T-helper 1 cell (primary cell): ENCODE results near the gene E2F1.
"Not testable (repeated sequence)": the region's sequence is repeated elsewhere in the genome, so short reads cannot be mapped to it uniquely, and the experiment has no call there.

Experiments
- DNase-seq, 5 donors: peaks; one replicate each; pipeline ENCODE4 v3.0.0-alpha.2; 2012 to 2020

The E2F1 gene

GRCh38 chr20:33657704-33658095, 28.5 kb downstream of the E2F1 start:
- no peak for DNase-seq

- DNase-seq: no peak
Observed at GRCh38 chr20:33656783-33657703, 29.1 kb downstream of the E2F1 start.

- no peak for DNase-seq
Observed at GRCh38 chr20:33656010-33656782, 30.0 kb downstream of the E2F1 start.

- no peak for DNase-seq
Observed at GRCh38 chr20:33655164-33655563, 31.0 kb downstream of the E2F1 start.

- no peak for DNase-seq
Observed at GRCh38 chr20:33654680-33655161, 31.5 kb downstream of the E2F1 start.

GRCh38 chr20:33653900-33654596, 32.1 kb downstream of the E2F1 start:
- no peak for DNase-seq

- DNase-seq: peak in 1 of 5 donors; percentile 32
Observed at GRCh38 chr20:33653218-33653899, 32.8 kb downstream of the E2F1 start.

GRCh38 chr20:33651562-33652048, 34.6 kb downstream of the E2F1 start:
- no peak for DNase-seq

GRCh38 chr20:33650753-33651561, 35.2 kb downstream of the E2F1 start:
- DNase-seq: no peak

GRCh38 chr20:33650111-33650752, 36.0 kb downstream of the E2F1 start:
- no peak for DNase-seq

- DNase-seq: no peak
Observed at GRCh38 chr20:33649201-33649681, 36.9 kb downstream of the E2F1 start.

- no peak for DNase-seq
Observed at GRCh38 chr20:33648396-33649004, 37.7 kb downstream of the E2F1 start.

- DNase-seq: peak in 1 of 5 donors; percentile 29
Observed at GRCh38 chr20:33647603-33648395, 38.4 kb downstream of the E2F1 start.

GRCh38 chr20:33646959-33647602, 39.1 kb downstream of the E2F1 start:
- DNase-seq: not testable (repeated sequence)

- DNase-seq: peak in 1 of 5 donors; percentile 1
Observed at GRCh38 chr20:33646191-33646590, 40.0 kb downstream of the E2F1 start.

GRCh38 chr20:33645396-33645795, 40.8 kb downstream of the E2F1 start:
- DNase-seq: no peak

- DNase-seq: no peak
Observed at GRCh38 chr20:33645072-33645358, 41.2 kb downstream of the E2F1 start.

- no peak for DNase-seq
Observed at GRCh38 chr20:33644313-33645071, 41.7 kb downstream of the E2F1 start.
